ENCODE results near the gene KSR2.

GRCh38 chr12:118013283-118013682, 44.5 kb upstream of the KSR2 start:
- TF ChIP-seq EZH2 (IDR thresholded peaks at IDR 0.05; ENCODE audit: borderline replicate concordance, control insufficient read depth, low read depth, low read length), result no peak
- TF ChIP-seq LARP7 (IDR thresholded peaks at IDR 0.05), result no peak
- no peak for TF ChIP-seq JUND (IDR thresholded peaks at IDR 0.05; ENCODE audit: low read depth, low read length)
- TF ChIP-seq NBN (IDR thresholded peaks at IDR 0.05), result no peak
- no peak for TF ChIP-seq CTCF (IDR thresholded peaks at IDR 0.05 in 2 of 3, conservative IDR thresholded peaks at IDR 0.05 in 1 of 3; ENCODE audit: control insufficient read depth in 2 of 3, extremely low read depth in 1 of 3, insufficient read depth in 1 of 3, low read depth in 3 of 3, low read length in 3 of 3)

Measured in GM12878 (cell line).